ENCODE data around the gene DHX32. TPM values are rescaled to one million over a fixed set of nuclear protein-coding genes. Genes with fewer than 3 reads are reported as not detected.
A peak's percentile ranks its signal among the peaks of the same experiment; 100 is the strongest.
"Not testable (repeated sequence)": the region's sequence is repeated elsewhere in the genome, so short reads cannot be mapped to it uniquely, and the experiment has no call there.

The DHX32 gene
- total RNA-seq, 2 experiments from 2014 or later: 0.22 to 0.27 TPM

DNA sequence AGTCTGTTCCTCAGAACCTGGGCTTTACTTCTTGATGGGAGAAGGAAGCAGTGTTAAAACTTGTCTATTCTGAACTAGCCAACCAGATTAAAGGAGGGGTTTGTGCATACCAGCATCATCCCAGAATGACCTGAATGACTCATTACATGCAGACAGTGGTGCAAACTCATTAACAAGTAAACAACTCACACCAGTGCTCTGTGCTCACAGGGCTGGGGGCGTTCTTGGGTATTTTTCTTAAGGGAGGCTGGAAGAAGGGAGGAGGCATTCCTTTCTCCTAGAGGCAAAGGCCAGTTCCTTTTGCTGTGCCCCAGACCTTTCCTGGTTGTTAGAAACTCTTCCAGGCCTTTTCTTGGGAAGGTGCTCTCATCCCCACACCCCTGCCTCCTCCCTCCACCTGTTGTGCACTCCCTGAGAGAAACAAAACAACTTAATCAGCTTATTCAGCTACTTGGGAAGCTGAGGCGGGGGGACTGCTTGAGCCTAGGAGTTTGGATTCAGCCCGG lies 22.1 kb upstream of the DHX32 start:
- DNase-seq (ENCODE audit: low spot score); H2AFZ ChIP-seq (ENCODE audit: low read length); H3K4me3 ChIP-seq (ENCODE audit: low read depth, low read length, poor library complexity, severe bottlenecking); H3K36me3 ChIP-seq (ENCODE audit: insufficient read depth, low read length); H3K9me3 ChIP-seq (ENCODE audit: low read length); BruUV-seq (replicated peaks); intact Hi-C loops (cut with micrococcal nuclease; ENCODE audit: unreplicated experiment); H3K4me1 ChIP-seq (ENCODE audit: insufficient read depth, low read length, poor library complexity, severe bottlenecking); H4K20me1 ChIP-seq (ENCODE audit: insufficient read depth, low read length); H3K4me2 ChIP-seq (ENCODE audit: low read length); CTCF ChIA-PET (ENCODE audit: unreplicated experiment); H3K27ac ChIP-seq (ENCODE audit: low read depth, low read length, poor library complexity, severe bottlenecking); H3K79me2 ChIP-seq (ENCODE audit: insufficient read depth, low read depth, low read length); POLR2A ChIA-PET; H3K9me2 ChIP-seq (ENCODE audit: insufficient read depth, low read length): not testable (repeated sequence)

DNA sequence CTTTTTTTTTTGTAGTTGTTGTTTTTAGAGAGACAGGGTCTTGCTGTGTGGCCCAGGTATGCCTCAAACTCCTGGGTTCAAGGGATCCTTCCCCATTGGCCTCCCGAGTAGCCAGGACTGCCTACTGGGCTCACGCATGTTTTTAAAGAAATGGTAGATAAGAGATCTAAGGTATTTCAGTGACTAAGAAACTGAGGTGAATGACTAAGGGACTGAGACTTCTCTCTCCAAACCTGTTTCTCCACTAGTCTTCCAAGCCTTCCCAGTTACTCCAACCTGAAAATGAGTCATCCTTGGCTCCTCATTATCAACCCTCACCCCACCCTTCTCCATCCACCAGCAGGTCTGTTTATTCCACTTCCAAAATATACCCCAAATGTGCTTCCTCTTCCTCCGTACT lies 19.9 kb upstream of the DHX32 start:
- H2AFZ ChIP-seq (ENCODE audit: low read length); POLR2A ChIA-PET; H3K36me3 ChIP-seq (ENCODE audit: insufficient read depth, low read length); H3K9me3 ChIP-seq (ENCODE audit: low read length); H3K4me2 ChIP-seq (ENCODE audit: low read length); H3K4me1 ChIP-seq (ENCODE audit: insufficient read depth, low read length, poor library complexity, severe bottlenecking); H3K79me2 ChIP-seq (ENCODE audit: insufficient read depth, low read depth, low read length); intact Hi-C loops (cut with micrococcal nuclease; ENCODE audit: unreplicated experiment); BruUV-seq (replicated peaks); H3K4me3 ChIP-seq (ENCODE audit: low read depth, low read length, poor library complexity, severe bottlenecking); DNase-seq (ENCODE audit: low spot score); H3K9me2 ChIP-seq (ENCODE audit: insufficient read depth, low read length); CTCF ChIA-PET (ENCODE audit: unreplicated experiment); H3K27ac ChIP-seq (ENCODE audit: low read depth, low read length, poor library complexity, severe bottlenecking); H4K20me1 ChIP-seq (ENCODE audit: insufficient read depth, low read length): not testable (repeated sequence)

DNA sequence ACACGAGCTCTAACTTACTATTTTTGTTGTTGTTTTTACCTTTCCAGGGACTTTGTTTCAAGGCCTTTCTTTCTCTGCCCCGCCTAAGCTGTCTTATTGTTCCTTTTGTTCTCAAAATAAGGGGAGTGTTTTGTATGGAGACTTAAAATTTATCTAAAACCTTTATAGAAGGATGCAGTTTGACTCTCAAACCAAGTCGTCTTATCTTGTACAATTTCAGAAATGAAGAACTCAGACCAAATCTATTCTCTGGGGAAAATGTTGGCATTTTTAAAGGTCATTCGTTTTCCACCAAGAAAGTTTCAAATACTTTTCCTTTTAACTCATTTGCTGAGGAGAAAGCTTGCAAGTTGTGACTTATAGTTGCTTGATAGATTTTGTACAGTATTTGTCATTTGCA lies 16.2 kb upstream of the DHX32 start:
- CTCF ChIA-PET (ENCODE audit: unreplicated experiment); H3K4me2 ChIP-seq (ENCODE audit: low read length); H2AFZ ChIP-seq (ENCODE audit: low read length); intact Hi-C loops (cut with micrococcal nuclease; ENCODE audit: unreplicated experiment); H3K36me3 ChIP-seq (ENCODE audit: insufficient read depth, low read length); H3K27ac ChIP-seq (ENCODE audit: low read depth, low read length, poor library complexity, severe bottlenecking); BruUV-seq (replicated peaks); H3K9me3 ChIP-seq (ENCODE audit: low read length); DNase-seq (ENCODE audit: low spot score); H3K4me1 ChIP-seq (ENCODE audit: insufficient read depth, low read length, poor library complexity, severe bottlenecking); H3K79me2 ChIP-seq (ENCODE audit: insufficient read depth, low read depth, low read length); H4K20me1 ChIP-seq (ENCODE audit: insufficient read depth, low read length); H3K9me2 ChIP-seq (ENCODE audit: insufficient read depth, low read length); H3K4me3 ChIP-seq (ENCODE audit: low read depth, low read length, poor library complexity, severe bottlenecking): not testable (repeated sequence)
- POLR2A ChIA-PET: interaction anchor here (0.6 to 1.2 kb wide), 2 partner anchors 51 to 153 kb away, joined by 3 to 5 read pairs; no protein-coding TSS in a partner anchor

DNA sequence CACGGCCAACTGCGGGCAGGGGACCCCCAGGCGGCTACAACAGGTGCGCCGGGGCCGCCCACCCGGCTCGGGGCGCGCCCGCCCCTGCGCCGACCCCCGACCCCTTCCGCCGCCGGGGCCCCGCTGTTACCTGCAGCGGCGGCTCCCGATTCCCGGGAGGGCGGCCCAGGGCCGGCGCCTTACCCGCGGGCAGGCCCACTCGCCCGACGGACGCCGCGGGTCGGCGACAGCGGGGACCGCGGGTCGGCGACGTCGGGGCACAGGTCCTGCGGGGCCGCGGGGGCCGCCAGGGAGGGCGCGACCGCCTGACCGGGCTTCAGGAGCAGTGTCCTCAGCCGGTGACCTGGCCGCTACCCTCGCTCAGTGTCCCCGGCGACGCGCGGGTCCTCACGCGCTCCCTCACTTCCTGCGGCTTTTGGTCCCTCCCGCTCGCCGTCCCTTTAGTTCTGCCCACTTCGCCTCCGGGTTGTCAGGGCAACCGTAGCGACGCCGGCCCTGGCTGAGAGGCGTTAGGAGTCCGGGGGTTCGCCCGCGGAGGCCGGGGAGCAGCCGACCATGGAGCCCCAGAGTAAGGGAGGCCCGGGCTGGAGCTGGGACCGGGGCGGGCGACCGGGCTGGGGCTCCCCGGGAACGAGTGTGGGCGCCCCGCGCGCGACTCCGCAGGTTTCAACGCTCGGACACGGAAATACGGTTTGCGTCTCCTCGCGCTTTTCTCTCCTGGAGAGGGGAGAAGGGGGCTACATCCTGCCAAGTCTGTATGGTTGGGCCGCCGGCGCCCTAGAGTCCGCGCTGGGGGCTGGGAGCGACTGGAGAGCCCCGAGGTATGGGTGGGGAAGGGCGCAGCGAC lies 15.2 kb upstream of the DHX32 start, which contains the start of gene FANK1:
FANK1 (plus strand) TSS at position 477 of the 847 bp plus-strand sequence; CDS start at position 556, 79 bp downstream.
- H3K27ac ChIP-seq (ENCODE audit: low read depth, low read length, poor library complexity, severe bottlenecking); H4K20me1 ChIP-seq (ENCODE audit: insufficient read depth, low read length); H3K4me1 ChIP-seq (ENCODE audit: insufficient read depth, low read length, poor library complexity, severe bottlenecking); H3K79me2 ChIP-seq (ENCODE audit: insufficient read depth, low read depth, low read length); H3K9me2 ChIP-seq (ENCODE audit: insufficient read depth, low read length); CTCF ChIA-PET (ENCODE audit: unreplicated experiment); BruUV-seq (replicated peaks); H3K9me3 ChIP-seq (ENCODE audit: low read length); intact Hi-C loops (cut with micrococcal nuclease; ENCODE audit: unreplicated experiment); H3K36me3 ChIP-seq (ENCODE audit: insufficient read depth, low read length): not testable (repeated sequence)
- peak; percentile 38 for DNase-seq (ENCODE audit: low spot score)
- Histone ChIP-seq H2AFZ (ENCODE audit: low read length) (peak within 1 kb of the TSS; percentile 16; the same call in 1 of the 2 replicates), H3K4me2 (ENCODE audit: low read length) (peak within 1 kb of the TSS; percentile 60), H3K4me3 (ENCODE audit: low read depth, low read length, poor library complexity, severe bottlenecking) (peak within 1 kb of the TSS; percentile 66)
- POLR2A ChIA-PET: interaction anchor here (1.2 kb wide), 1 partner anchor 50 kb away, joined by 5 read pairs; no protein-coding TSS in a partner anchor

DNA sequence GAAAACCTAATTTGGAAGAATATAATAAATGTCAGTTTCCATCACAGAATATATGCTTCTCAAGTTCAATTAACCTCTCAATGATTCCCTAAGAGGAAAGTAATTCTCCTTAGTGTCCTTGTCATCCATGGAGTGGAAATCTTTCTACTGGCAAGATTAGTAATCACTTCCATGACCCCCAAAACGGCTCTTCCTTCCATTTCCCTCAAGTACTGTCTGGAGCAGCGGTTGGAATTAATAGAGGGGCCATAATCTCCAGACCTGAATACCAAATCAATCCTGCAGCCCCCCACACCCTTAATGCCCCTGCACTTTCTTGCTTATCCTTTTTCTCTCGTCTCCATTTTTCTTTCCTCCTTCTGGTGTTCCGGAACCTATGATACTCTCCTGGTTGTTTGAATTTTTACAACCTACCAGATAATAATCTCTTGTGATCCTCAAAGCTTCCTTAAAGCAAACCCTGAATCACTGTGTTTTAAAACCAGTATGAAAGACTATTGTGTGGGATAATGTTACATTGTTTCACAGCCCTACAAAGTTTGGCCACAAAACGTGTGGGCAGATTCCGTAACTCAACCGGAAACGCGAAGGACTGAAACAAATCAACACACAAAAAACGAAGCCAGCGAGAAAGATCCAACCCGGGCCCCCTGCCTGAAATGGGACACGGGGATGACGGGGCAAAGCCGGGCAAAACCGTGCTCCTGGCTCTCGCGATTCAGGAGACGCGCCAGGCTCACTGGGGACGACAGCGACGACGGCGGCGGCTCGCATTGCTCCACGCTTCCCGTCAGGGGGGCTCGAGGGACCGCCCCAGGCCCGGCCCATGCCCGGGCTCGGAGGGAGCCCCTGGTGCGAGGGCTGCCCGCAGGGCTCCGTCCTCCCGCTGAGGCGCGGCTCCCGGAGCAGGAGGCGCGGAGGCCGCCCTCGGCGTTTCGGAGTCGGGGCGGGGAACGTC lies 14.3 kb upstream of the DHX32 start:
- CTCF ChIA-PET (ENCODE audit: unreplicated experiment); H3K27ac ChIP-seq (ENCODE audit: low read depth, low read length, poor library complexity, severe bottlenecking); H3K4me1 ChIP-seq (ENCODE audit: insufficient read depth, low read length, poor library complexity, severe bottlenecking); H3K4me3 ChIP-seq (ENCODE audit: low read depth, low read length, poor library complexity, severe bottlenecking); H3K4me2 ChIP-seq (ENCODE audit: low read length); DNase-seq (ENCODE audit: low spot score); H3K9me2 ChIP-seq (ENCODE audit: insufficient read depth, low read length); H3K9me3 ChIP-seq (ENCODE audit: low read length); H4K20me1 ChIP-seq (ENCODE audit: insufficient read depth, low read length); H3K79me2 ChIP-seq (ENCODE audit: insufficient read depth, low read depth, low read length); H2AFZ ChIP-seq (ENCODE audit: low read length); POLR2A ChIA-PET; intact Hi-C loops (cut with micrococcal nuclease; ENCODE audit: unreplicated experiment); BruUV-seq (replicated peaks); H3K36me3 ChIP-seq (ENCODE audit: insufficient read depth, low read length): not testable (repeated sequence)

DNA sequence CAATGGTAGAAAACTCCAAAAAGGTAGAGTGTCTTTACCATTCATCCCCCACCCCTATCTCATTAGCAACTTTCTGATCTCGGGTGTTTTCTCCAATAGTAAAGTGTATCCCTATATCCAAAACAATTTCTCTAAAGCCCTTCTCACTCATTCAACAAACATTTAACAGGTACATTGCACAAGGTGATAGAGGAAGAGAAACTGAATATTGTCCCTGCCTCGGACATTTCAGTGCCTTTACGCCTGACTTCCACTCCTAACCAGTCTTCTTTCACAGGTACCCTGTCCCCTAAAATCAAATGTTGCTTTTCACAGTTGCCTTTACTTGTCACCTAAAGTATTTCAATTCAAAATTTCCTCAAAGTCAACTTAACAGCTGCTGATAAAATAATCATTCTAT lies 13.1 kb upstream of the DHX32 start:
- DNase-seq (ENCODE audit: low spot score); H3K79me2 ChIP-seq (ENCODE audit: insufficient read depth, low read depth, low read length); H3K4me2 ChIP-seq (ENCODE audit: low read length); H3K4me1 ChIP-seq (ENCODE audit: insufficient read depth, low read length, poor library complexity, severe bottlenecking); H3K36me3 ChIP-seq (ENCODE audit: insufficient read depth, low read length); H3K4me3 ChIP-seq (ENCODE audit: low read depth, low read length, poor library complexity, severe bottlenecking); H3K9me3 ChIP-seq (ENCODE audit: low read length); CTCF ChIA-PET (ENCODE audit: unreplicated experiment); H2AFZ ChIP-seq (ENCODE audit: low read length); H4K20me1 ChIP-seq (ENCODE audit: insufficient read depth, low read length); POLR2A ChIA-PET; H3K27ac ChIP-seq (ENCODE audit: low read depth, low read length, poor library complexity, severe bottlenecking); H3K9me2 ChIP-seq (ENCODE audit: insufficient read depth, low read length); BruUV-seq (replicated peaks); intact Hi-C loops (cut with micrococcal nuclease; ENCODE audit: unreplicated experiment): not testable (repeated sequence)

Measured in OCI-LY7 (cell line).